Measurements from ENCODE around the gene ARHGAP35. TPM values are rescaled to one million over a fixed set of nuclear protein-coding genes. Genes with fewer than 3 reads are reported as not detected.
"Not testable (repeated sequence)": the region's sequence is repeated elsewhere in the genome, so short reads cannot be mapped to it uniquely, and the experiment has no call there.

ARHGAP35 gene
- total RNA-seq, 6 experiments from 2014 or later = 51.9 to 69.8 (median 63.4) TPM

- Mint-ChIP-seq H3K27me3 (ENCODE audit: insufficient read depth) (no peaks in the 10 kb centered on the region), H3K9me3 (no peaks in the 10 kb centered on the region), H3K27ac (peak overlapping the region; percentile 62), H3K4me3 (peak overlapping the region; percentile 48), H3K4me1 (ENCODE audit: low read depth) (peaks cover 12% of the 10 kb centered on the region; the same call in 1 of the 2 replicates), H3K36me3 (ENCODE audit: low read depth) (peaks cover 13% of the 10 kb centered on the region; the same call in 1 of the 2 replicates)
- no peak for DNase-seq
- TF ChIP-seq CTCF (IDR thresholded peaks at IDR 0.05) = no peak
Measured at GRCh38 chr19:46867170-46867569, 6.4 kb downstream of the ARHGAP35 start.

- H3K4me3 Mint-ChIP-seq = no peak overlapping the region
- H3K36me3 Mint-ChIP-seq (ENCODE audit: low read depth) = peaks cover 13% of the 10 kb centered on the region; the same call in 1 of the 2 replicates
- TF ChIP-seq CTCF (IDR thresholded peaks at IDR 0.05) = no peak
- peaks cover 2% of the 10 kb centered on the region; the same call in 1 of the 2 replicates for H3K27me3 Mint-ChIP-seq (ENCODE audit: insufficient read depth)
- H3K27ac Mint-ChIP-seq = no peak overlapping the region
- no peak for DNase-seq
- peaks cover 18% of the 10 kb centered on the region for H3K4me1 Mint-ChIP-seq (ENCODE audit: low read depth)
- H3K9me3 Mint-ChIP-seq = no peaks in the 10 kb centered on the region
Measured at GRCh38 chr19:46868025-46868802, 7.4 kb downstream of the ARHGAP35 start.

GRCh38 chr19:46871173-46871572, 10.4 kb downstream of the ARHGAP35 start:
- not testable (repeated sequence) for H3K4me3 Mint-ChIP-seq; H3K27me3 Mint-ChIP-seq (ENCODE audit: insufficient read depth); H3K9me3 Mint-ChIP-seq; DNase-seq; H3K27ac Mint-ChIP-seq
- Mint-ChIP-seq H3K4me1 (ENCODE audit: low read depth) (peaks cover 31% of the 10 kb centered on the region), H3K36me3 (ENCODE audit: low read depth) (peaks cover 13% of the 10 kb centered on the region)

- Mint-ChIP-seq H3K4me1 (ENCODE audit: low read depth) (peaks cover 32% of the 10 kb centered on the region), H3K27me3 (ENCODE audit: insufficient read depth) (peaks cover 2% of the 10 kb centered on the region; the same call in 1 of the 2 replicates), H3K4me3 (no peak overlapping the region), H3K27ac (no peak overlapping the region; the same call in 1 of the 2 replicates), H3K36me3 (ENCODE audit: low read depth) (peaks cover 10% of the 10 kb centered on the region), H3K9me3 (no peaks in the 10 kb centered on the region)
- DNase-seq = no peak
- TF ChIP-seq CTCF (IDR thresholded peaks at IDR 0.05) = no peak
Measured at GRCh38 chr19:46872967-46873366, 12.2 kb downstream of the ARHGAP35 start.

GRCh38 chr19:46875234-46875633, 14.4 kb downstream of the ARHGAP35 start:
- H3K27me3 Mint-ChIP-seq (ENCODE audit: insufficient read depth) = peaks cover 4% of the 10 kb centered on the region
- peaks cover 12% of the 10 kb centered on the region for H3K36me3 Mint-ChIP-seq (ENCODE audit: low read depth)
- H3K27ac Mint-ChIP-seq = peak overlapping the region; percentile 62
- H3K9me3 Mint-ChIP-seq = no peaks in the 10 kb centered on the region
- TF ChIP-seq CTCF (IDR thresholded peaks at IDR 0.05) = no peak
- DNase-seq = no peak
- H3K4me3 Mint-ChIP-seq = peak overlapping the region; percentile 17
- peaks cover 44% of the 10 kb centered on the region for H3K4me1 Mint-ChIP-seq (ENCODE audit: low read depth)

- Mint-ChIP-seq H3K9me3 (no peaks in the 10 kb centered on the region), H3K27me3 (ENCODE audit: insufficient read depth) (peaks cover 4% of the 10 kb centered on the region), H3K36me3 (ENCODE audit: low read depth) (peaks cover 15% of the 10 kb centered on the region), H3K27ac (0 out of 2 replicates have a peak overlapping the region, but pooled peaks have one; percentile 11), H3K4me3 (0 out of 2 replicates have a peak overlapping the region, but pooled peaks have one; percentile 17), H3K4me1 (ENCODE audit: low read depth) (peaks cover 48% of the 10 kb centered on the region)
- no peak for DNase-seq
- TF ChIP-seq CTCF (IDR thresholded peaks at IDR 0.05) = no peak
Measured at GRCh38 chr19:46875657-46876056, 14.9 kb downstream of the ARHGAP35 start.

Measured in HFFc6 (cell line).